Activated gamma-delta T cell (primary cell): ENCODE data around the gene OR10H2.
"Not testable (repeated sequence)": the region's sequence is repeated elsewhere in the genome, so short reads cannot be mapped to it uniquely, and the experiment has no call there.

Experiments
- DNase-seq: peaks from one replicate; lab custom pipeline; 2025; lab: John Stamatoyannopoulos, UW

The OR10H2 gene

GRCh38 chr19:15769586-15769985 lies 41.8 kb downstream of the OR10H2 start:
- no peak for DNase-seq

GRCh38 chr19:15774159-15774558 lies 46.3 kb downstream of the OR10H2 start:
- not testable (repeated sequence) for DNase-seq

GRCh38 chr19:15775249-15775648 lies 47.4 kb downstream of the OR10H2 start:
- no peak for DNase-seq

- DNase-seq = no peak
These were observed 48.4 kb downstream of the OR10H2 start for GRCh38 chr19:15776264-15776663.

GRCh38 chr19:15776991-15777970 lies 49.5 kb downstream of the OR10H2 start:
- no peak for DNase-seq
